ENCODE data around the gene FOXJ3.

FOXJ3 gene

GRCh38 chr1:42191319-42191718 lies 143.7 kb downstream of the FOXJ3 start:
- TF ChIP-seq CTCF (IDR thresholded peaks at IDR 0.05; ENCODE audit: insufficient read depth, low read depth, low read length, missing control alignments): no peak
- DNase-seq (ENCODE audit: low read depth): no peak
- no peak overlapping the region for H3K4me3 ChIP-seq (ENCODE audit: low read length)

GRCh38 chr1:42189931-42190853 lies 144.8 kb downstream of the FOXJ3 start:
- TF ChIP-seq CTCF (IDR thresholded peaks at IDR 0.05; ENCODE audit: insufficient read depth, low read depth, low read length, missing control alignments): no peak
- H3K4me3 ChIP-seq (ENCODE audit: low read length): no peak overlapping the region
- DNase-seq (ENCODE audit: low read depth): no peak

GRCh38 chr1:42186152-42186551 lies 148.9 kb downstream of the FOXJ3 start:
- peak; percentile 61 for DNase-seq (ENCODE audit: low read depth)
- H3K4me3 ChIP-seq (ENCODE audit: low read length): no peak overlapping the region
- TF ChIP-seq CTCF (IDR thresholded peaks at IDR 0.05; ENCODE audit: insufficient read depth, low read depth, low read length, missing control alignments): no peak

DNA sequence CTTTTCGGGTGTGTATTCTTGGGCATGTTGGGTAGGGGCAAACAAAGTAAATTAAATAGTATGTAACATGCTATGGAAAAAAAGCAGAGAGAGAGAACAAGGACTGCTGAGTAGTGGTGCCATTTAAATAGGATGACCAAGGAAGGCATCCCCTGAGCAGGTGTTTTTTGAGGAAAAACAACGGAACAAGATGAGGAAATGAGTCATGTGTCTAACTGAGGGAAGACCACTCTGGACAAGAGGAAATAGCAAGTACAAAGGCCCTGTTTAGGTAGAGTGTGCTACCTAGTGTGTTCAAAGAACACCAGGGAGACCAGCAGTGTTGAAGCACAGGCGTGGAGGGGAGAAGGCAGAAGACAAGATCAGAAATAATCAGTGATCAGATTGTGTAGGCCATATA lies 150.4 kb downstream of the FOXJ3 start:
- DNase-seq (ENCODE audit: low read depth): no peak
- no peak overlapping the region for H3K4me3 ChIP-seq (ENCODE audit: low read length)
- TF ChIP-seq CTCF (IDR thresholded peaks at IDR 0.05; ENCODE audit: insufficient read depth, low read depth, low read length, missing control alignments): no peak

DNA sequence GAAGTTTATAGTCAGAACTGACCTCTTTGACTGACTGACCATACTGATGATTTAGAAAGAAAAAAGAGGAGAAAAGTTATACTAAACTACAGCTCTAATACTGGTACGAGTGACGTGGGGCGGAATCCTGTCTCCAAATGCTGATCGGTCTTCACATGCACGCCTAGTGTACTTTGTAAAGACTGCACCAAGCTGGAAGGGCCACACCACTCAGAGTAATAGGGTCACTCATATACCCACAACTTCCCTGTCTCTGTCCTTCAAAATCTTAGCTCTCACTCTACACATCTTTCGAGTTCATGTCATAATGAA lies 151.1 kb downstream of the FOXJ3 start:
- DNase-seq (ENCODE audit: low read depth): no peak

GRCh38 chr1:42183210-42183956 lies 151.7 kb downstream of the FOXJ3 start:
- no peak for DNase-seq (ENCODE audit: low read depth)
- H3K4me3 ChIP-seq (ENCODE audit: low read length): no peak overlapping the region
- TF ChIP-seq CTCF (IDR thresholded peaks at IDR 0.05; ENCODE audit: insufficient read depth, low read depth, low read length, missing control alignments): no peak

More for the DNA sequence above, 151.1 kb downstream of the FOXJ3 start:
- no peak for TF ChIP-seq CTCF (IDR thresholded peaks at IDR 0.05; ENCODE audit: insufficient read depth, low read depth, low read length, missing control alignments)
- no peak overlapping the region for H3K4me3 ChIP-seq (ENCODE audit: low read length)

All from epithelial cell of esophagus (primary cell).